Epithelial cell of proximal tubule (primary cell): ENCODE data around the gene WDR43. TPM values are rescaled to one million over a fixed set of nuclear protein-coding genes. Genes with fewer than 3 reads are reported as not detected.

Source experiments
- DNase-seq: peaks from one replicate; pipeline ENCODE4 v3.0.0-alpha.2; 2011; ENCODE audit warnings: low read depth
- H3K4me3 ChIP-seq: 2 replicates; pipeline ENCODE4 v1.5.1; 2011; ENCODE audit warnings: low read depth, mild to moderate bottlenecking, low read length
- total RNA-seq: library from RNA; depleted of rRNA; stranded (reverse); fragments of >200 nt; gene quantifications from 2 replicates; pipeline ENCODE4 v1.2.3, GENCODE V29; 2015
- TF ChIP-seq, protein P1 (sequence below): conservative IDR thresholded peaks from 2 replicates; pipeline ENCODE4 v1.5.1; 2012; ENCODE audit warnings: low read depth, mild to moderate bottlenecking, low read length

The WDR43 gene
- total RNA-seq, 1 donor from 2014 or later, result 52.2 TPM

DNA sequence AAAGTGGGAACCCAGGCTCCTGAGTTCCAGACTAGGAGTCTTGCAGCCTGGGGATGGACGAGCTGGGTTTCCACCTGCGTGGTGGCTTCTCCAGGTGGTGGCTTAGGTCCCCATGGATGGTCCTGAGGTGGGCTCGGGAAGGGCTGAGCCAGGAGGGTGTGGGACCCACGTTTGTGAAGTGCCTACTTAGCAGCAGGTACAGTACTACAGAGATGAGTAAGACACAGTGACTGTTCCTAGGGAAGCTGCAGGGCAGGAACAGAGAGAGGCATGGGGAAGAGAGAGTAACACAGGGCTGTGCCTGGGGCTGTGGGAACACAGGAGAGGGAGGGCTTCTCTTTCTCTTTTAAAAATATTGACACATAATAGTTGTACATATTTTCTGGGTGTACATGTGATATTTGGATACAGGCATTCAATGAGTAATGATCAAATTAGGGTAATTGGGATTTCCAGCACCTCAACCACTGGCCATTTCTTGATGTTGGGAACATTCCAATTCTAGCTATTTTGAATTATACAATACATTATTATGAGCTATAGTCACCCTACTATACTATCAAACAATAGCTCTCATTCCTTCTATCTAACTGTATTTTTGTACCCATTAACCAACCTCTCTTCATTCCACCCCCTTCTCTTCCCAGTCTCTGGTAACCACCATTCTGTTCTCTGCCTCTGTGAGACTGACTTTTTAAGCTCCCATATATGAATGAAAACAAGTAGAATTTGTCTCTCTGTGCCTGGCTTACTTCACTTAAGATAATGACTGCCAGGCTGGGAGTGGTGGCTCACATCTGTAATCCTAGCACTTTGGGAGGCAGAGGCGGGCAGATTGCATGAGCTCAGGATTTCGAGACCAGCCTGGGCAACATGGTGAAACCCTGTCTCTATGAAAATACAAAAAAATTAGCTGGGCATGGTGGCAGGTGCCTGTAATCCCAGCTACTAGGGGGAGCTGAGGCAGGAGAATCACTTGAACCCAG, 101.6 kb downstream of the WDR43 start:
- TF ChIP-seq, protein P1, sequence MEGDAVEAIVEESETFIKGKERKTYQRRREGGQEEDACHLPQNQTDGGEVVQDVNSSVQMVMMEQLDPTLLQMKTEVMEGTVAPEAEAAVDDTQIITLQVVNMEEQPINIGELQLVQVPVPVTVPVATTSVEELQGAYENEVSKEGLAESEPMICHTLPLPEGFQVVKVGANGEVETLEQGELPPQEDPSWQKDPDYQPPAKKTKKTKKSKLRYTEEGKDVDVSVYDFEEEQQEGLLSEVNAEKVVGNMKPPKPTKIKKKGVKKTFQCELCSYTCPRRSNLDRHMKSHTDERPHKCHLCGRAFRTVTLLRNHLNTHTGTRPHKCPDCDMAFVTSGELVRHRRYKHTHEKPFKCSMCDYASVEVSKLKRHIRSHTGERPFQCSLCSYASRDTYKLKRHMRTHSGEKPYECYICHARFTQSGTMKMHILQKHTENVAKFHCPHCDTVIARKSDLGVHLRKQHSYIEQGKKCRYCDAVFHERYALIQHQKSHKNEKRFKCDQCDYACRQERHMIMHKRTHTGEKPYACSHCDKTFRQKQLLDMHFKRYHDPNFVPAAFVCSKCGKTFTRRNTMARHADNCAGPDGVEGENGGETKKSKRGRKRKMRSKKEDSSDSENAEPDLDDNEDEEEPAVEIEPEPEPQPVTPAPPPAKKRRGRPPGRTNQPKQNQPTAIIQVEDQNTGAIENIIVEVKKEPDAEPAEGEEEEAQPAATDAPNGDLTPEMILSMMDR, result no peak
- no peak for DNase-seq
- H3K4me3 ChIP-seq, result no peak overlapping the region

DNA sequence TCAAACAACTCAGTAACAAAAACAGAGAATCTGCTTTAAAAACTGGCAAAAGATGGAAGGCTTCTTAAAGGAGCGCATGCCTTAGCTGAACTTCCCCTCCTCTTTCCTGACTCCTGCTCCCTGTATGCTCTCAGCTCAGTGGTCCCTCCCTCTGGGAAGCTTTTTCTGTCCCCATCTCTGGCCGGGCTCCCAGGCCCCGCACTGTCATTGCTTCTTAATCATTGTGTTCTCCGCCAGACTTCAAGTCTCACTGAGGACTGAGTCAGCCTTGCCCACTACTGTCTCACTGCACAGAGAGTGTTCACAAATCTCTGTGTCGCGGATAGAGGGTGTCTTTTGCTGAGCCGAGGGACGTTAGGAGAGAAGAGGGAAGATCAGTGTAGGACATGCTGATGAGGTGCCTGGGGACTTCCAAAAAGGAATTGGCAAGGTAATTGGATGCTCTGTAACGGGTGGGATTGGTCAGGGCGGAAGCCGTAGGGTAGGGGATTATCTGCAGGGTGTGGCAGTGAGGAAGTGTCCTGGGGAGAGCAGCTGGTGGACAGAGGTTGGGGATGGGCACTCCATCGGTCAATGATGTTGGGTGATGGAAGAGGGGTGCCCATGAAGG, 102.9 kb downstream of the WDR43 start:
- TF ChIP-seq, protein P1, result no peak
- DNase-seq, result no peak
- no peak overlapping the region for H3K4me3 ChIP-seq

Other genes with a start within 250 kb of the WDR43 start
- 157 and 173 TPM in 2 replicates for gene PPP1CB, start 142.8 kb upstream of the WDR43 start, total RNA-seq
- gene SPDYA, start 83.8 kb upstream of the WDR43 start, total RNA-seq, result not detected in 2 replicates
- gene TRMT61B, start 24.4 kb upstream of the WDR43 start, total RNA-seq, result 10.5 and 19.0 TPM in 2 replicates
- gene TOGARAM2, start 86.6 kb downstream of the WDR43 start, total RNA-seq, result 0.07 TPM in 1 of 2 replicates, not detected in the other
- gene PCARE, start 179.9 kb downstream of the WDR43 start, total RNA-seq, result not detected in 2 replicates
- 21.3 and 22.8 TPM in 2 replicates for gene CLIP4, start 220.7 kb downstream of the WDR43 start, total RNA-seq